Coronary artery (tissue), 2 donors: Measurements from ENCODE around the gene ATXN2L.
A peak's percentile ranks its signal among the peaks of the same experiment; 100 is the strongest.
"Not testable (repeated sequence)": the region's sequence is repeated elsewhere in the genome, so short reads cannot be mapped to it uniquely, and the experiment has no call there.

Experiments used
- DNase-seq: peaks from one replicate; pipeline ENCODE4 v3.0.0-alpha.2; 2017; ENCODE audit warnings: low spot score
- H3K27ac ChIP-seq, 2 donors: fragments of 200-600 bp; sonication (generic); one replicate each; pipeline ENCODE4 v1.5.1; 2016 to 2019
- H3K4me3 ChIP-seq: fragments of 200-600 bp; sonication (generic); 2 replicates; pipeline ENCODE4 v1.5.1; 2016; ENCODE audit warnings: mild to moderate bottlenecking, moderate library complexity
- CTCF ChIP-seq: fragments of 200-600 bp; sonication (generic); IDR thresholded peaks from one replicate; pipeline ENCODE4 v1.5.1; 2019; ENCODE audit warnings: antibody characterized with exemption

Gene ATXN2L

GRCh38 chr16:28822520-28823290 lies at the start of gene ATXN2L:
ATXN2L (plus strand) TSS chr16:28822999; CDS start chr16:28823260, 261 bp downstream.
- peak within 1 kb of the TSS; percentile 97 to 100 for H3K27ac ChIP-seq
- peak within 1 kb of the TSS; percentile 100 for H3K4me3 ChIP-seq
- no peak for TF ChIP-seq CTCF
- peak; percentile 94 for DNase-seq

DNA sequence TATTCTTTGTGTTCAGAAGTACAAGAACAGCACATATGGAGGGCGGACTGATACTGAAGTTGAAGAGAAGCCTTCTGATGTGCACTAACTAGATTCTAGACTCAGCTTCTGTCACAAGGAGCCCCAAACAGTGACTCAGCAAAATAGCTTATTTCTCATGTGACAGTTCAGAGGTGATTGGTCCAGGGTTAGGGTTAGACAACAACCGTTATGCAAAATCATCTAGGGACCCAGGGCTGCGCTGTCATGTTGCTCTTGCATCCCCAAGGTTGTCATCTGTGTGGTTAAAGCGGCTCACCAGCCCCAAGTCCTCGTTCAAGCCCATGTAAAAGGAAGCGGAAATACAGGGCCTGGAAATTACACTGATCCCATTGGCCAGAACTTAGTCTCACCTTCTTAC lies 41.1 kb upstream of the ATXN2L start:
- H3K4me3 ChIP-seq, H3K27ac ChIP-seq, DNase-seq: not testable (repeated sequence)

GRCh38 chr16:28782357-28782756 lies 40.4 kb upstream of the ATXN2L start:
- not testable (repeated sequence) for H3K27ac ChIP-seq, H3K4me3 ChIP-seq, DNase-seq

- DNase-seq: not testable (repeated sequence)
- H3K4me3 ChIP-seq: peak overlapping the region; percentile 32
Observed at GRCh38 chr16:28802235-28803019, 20.4 kb upstream of the ATXN2L start.

DNA sequence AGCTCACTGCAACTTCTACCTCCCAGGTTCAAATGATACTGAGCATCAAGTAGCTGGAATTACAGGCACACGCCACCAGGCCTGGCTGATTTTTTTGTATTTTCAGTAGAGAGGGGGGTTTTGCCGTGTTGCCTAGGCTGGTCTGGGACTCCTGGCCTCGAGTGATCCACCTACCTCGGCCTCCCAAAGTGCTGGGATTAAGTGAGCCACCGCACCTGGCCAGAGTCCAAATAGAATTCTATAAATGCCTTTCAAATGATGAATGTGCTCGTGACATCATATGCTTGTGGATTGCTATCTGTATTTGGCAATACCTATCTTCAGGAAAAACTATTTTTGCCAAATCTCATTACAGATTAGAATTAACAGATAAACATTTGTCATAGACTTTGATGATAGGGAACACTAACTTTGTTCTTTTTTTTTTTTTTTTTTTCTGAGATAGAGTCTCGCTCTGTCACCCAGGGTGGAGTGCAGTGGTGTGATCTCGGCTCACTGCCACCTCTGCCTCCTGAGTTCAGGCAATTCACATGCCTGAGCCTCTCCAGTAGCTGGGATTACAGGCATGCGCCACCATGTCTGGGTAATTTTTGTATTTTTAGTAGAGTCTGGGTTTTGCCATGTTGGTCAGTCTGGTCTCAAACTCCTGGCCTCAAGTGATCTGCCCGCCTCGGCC lies 15.2 kb upstream of the ATXN2L start:
- not testable (repeated sequence) for DNase-seq

More at GRCh38 chr16:28802235-28803019, 20.4 kb upstream of the ATXN2L start:
- H3K27ac ChIP-seq: peak overlapping the region in 1 of 2 donors; percentile 56

DNA sequence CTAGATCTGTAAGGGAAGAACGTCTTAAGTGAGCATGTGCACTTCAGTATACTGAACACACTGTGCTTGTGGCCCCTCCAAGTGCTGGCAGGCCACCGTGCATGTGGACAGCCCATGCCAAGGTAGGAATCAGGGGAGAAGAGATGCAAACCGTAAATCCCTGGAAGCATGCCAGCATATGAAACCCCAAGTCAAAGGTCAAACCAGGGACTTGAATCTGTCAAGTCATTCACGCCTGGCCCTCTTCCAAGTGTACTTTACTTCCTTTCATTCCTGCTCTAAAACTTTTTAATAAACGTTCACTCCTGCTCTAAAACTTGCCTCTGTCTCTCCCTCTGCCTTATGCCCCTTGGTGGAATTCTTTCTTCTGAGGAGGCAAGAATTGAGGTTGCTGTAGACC lies 2.8 kb upstream of the ATXN2L start:
- Histone ChIP-seq H3K4me3 (no peak overlapping the region), H3K27ac (no peak overlapping the region)
- DNase-seq: no peak
- no peak for TF ChIP-seq CTCF

More for the DNA sequence above, 15.2 kb upstream of the ATXN2L start:
- not testable (repeated sequence) for H3K4me3 ChIP-seq, H3K27ac ChIP-seq

- DNase-seq, H3K4me3 ChIP-seq, H3K27ac ChIP-seq: not testable (repeated sequence)
Observed at GRCh38 chr16:28820546-28820945, 2.3 kb upstream of the ATXN2L start.

- H3K27ac ChIP-seq: peak overlapping the region; percentile 97 to 100
- peak overlapping the region; percentile 100 for H3K4me3 ChIP-seq
- no peak for TF ChIP-seq CTCF
- no peak for DNase-seq
Observed at GRCh38 chr16:28821874-28822519, 802 bp upstream of the ATXN2L start.

- Histone ChIP-seq H3K4me3 (peak overlapping the region; percentile 100), H3K27ac (peak overlapping the region; percentile 97 to 100)
- no peak for TF ChIP-seq CTCF
- DNase-seq: no peak
Observed at GRCh38 chr16:28823291-28823872, 583 bp downstream of the ATXN2L start.
